ENCODE data around the gene AKAIN1.

The AKAIN1 gene

DNA sequence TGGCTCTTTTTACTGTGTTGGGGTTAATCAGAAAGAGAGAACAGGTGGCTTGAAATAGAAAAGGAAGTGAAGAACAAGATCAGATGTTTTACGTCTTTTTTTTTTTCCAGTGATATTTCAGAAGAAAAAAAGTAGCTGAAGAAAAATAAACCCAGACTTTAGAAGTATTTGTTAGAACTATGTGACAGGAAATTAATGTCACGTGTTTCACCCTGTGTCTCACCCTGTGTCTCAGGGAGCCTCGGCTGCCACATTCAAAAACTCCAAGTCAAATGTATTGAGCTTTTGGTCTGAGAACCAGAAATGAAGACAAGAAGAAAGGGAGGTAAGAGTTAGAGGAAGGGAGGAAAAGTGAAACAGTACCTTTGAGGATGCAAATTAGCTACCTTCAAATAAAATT, 38.0 kb downstream of the AKAIN1 start:
- peak in 1 of 2 experiments; percentile 7 for DNase-seq

DNA sequence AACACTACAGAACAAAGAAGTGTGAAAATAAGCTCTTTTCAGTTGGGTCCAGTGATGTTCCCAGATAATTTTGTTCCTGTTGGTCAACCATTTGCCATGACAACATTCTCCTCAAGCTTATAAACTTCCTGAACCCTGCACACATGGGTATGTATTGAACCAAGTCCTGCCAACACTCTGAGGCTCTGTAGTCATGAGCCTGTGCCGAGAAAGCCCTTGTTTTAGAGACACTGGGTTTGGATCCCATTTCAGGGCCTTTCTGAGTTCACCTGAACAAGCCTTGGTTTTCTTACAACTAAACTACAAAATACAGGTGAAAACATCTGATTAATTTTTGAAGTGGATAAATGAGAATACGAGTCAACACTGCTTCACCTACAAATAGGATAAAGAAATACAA, 38.5 kb downstream of the AKAIN1 start:
- DNase-seq, result no peak

DNA sequence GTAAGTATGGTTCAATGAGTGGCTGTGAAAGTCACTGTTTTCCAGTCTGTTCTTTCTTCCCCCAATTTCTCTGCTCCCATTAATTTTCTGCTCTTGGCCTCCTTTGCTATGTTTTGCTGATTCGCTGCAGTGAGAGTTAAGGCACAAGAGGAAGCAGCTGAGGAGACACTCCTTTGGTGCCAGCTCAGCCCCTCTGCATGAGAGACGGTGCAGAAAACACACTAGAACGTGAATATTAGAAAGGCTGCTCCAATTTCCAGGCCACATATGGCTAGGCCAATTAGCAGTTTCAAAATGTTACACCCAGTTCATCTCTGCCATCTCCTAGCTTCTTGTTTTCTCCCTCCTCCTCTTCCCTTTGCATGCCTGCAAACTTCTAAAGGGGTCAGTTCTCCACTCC, 38.9 kb downstream of the AKAIN1 start:
- no peak for DNase-seq

DNA sequence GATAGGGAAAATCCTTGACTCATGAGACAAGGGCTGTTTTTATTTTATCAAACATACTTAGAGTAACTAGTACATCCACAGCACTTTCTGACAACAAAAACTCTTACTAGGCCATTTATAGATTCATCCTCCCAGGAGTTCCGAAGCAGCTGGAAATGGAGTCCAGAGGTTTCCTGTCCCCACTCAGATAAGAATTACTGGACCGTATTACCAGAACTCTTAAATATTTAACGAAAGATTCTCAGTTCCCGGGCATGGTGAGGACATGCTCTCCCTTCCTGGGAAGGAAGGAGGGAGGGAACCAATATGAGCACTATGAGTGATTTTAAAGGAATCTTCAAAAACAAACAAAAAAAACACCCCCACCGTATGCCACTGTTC, 41.2 kb downstream of the AKAIN1 start:
- DNase-seq, result no peak

DNA sequence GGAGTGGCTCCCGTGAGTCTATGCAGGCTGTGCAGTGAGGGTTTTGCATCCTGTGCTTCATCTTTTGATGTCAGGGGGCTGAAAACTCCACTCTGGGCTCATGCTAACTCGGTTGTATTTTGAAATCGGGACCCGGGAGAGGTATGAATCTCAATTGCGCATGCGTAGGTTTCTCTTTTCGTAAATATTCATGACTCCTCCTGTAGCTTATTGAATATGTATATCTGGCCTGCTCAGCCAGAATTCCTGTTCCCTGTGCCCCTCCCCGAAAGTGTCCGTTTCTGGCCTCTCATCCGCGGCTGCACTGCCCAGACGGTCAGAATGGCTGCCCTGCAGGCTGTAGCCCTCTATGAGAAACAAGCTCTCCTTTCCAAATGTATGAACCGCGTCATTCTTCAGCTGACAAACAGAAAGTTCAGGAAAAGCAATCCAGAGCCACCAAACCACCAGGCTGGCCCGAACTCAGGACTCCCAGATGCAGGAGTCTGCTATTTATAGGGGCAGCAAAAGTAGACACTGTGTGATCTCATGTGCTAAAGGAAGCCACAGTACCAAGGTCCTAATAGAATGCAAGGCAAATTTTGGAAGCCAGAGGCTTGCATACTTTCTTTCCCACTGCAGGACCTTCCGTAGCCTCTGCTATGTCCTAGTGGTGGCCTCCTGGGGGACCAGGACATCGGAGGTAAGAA, 41.7 kb downstream of the AKAIN1 start:
- no peak for DNase-seq

DNA sequence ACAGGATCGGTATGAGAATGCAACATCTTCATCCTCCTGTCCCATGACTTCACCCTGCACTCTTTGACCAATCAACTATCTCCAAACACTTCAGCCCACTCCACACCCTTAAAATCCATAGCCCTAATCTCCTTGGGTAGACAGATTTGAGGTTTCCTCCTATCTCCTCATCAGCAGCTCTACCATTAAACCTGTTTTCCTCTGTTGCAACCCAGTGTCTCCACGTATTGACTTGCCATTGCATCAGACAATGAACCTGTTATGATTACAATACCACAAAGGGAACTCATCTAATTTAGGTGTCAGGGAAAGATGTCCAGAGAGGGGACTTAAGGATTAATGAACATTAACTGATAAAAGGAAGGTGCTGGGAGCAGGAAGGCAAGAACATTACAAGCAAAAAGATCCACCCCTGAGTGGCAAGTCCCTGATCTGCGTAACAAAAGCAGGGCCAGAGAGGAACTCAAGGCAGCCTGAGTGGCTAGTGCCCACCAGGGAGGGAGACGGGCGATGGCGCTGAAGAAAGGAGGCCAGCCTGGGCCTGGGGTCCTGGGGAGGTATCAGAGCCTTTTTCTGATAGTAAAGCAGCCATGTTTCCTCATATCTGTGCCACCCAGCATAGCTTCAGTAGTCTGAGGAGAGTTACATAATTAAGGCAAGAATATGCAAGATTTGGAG, 44.6 kb downstream of the AKAIN1 start:
- DNase-seq, result no peak

DNA sequence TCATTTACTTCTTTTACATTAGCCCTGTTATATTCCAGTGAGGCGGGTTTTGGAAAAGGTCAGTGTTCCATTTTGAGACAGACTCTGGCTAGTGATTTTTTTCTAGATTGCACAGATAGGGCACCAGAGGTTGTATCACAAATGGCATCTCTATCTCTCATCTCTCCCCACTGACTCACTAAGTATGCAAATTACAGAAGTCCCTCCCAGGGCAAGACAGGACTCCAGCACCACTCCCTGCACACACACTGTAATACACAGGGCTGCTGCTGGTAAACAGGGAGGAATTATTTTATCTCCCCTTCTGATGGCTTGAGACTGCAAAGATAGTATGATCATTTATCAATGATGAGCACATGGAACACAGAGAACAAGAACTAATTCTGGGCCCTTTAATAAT, 46.2 kb downstream of the AKAIN1 start:
- DNase-seq, result no peak

DNA sequence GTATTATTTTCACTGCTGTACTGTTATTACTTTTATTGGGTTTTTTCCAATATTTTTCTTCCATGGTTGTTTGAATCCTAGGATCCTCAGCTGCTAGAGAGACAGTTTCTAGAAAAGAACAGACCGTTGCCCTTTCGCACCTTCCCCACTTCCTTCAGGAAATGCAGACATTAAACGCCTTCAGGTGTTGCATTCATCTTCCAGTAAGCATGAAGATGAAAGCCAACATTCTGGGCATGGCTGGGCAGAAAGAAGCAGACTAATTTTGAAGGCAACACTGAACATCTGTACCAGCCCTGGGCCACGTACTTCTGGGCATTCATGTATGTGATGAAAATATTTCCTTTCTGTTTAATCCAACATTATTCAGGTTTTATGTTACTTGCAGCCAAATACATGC, 51.0 kb downstream of the AKAIN1 start:
- DNase-seq, result no peak

DNA sequence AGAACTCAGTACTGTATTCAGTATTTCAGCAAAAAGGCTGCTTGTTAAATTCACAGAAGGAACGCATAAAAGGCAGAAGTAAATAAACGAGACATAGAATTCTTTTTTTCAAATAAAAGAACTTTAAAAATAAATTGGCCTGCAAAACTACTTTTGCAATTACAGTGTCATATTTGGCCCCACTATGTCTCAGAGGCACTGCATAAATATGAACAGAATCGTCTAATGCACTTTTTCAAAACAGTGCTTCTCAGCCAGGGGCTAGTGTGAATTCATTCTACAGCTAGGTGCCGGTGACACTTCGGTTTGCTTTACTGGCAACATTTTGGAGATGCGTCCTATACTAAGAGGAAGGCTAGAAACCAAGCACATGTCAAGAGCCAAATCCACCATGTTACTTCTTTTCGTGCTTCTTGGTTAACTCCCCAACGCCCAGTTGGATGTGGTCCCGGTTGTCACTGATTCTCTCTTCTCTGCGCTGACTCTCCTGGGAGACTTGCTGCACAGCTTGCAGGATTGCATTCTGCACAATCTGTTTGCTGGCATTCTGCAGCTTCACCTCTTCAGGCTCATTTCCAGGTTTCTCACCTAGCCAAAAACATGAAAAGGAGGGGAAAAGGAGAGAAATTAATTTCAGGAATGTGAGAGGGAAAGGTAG, 51.8 kb downstream of the AKAIN1 start:
- DNase-seq, result no peak

DNA sequence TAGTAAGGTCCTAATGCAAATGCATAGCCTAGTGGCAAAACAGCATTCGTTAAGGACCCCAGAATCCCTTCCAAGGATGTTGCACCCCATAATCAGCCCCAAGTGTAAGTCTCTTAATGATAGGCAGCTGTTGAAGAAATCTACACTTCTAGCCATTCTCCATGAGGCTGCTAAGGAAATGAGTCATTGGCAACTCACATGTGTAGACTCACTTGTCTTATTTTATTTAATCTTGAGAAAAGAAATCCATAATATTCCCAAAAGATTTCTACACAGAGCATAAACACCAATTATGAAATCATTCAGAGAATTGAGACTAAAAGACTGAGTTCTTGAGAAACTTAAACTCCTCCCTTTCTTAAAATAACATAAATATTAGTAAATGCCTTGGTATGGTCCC, 52.4 kb downstream of the AKAIN1 start:
- DNase-seq, result no peak

DNA sequence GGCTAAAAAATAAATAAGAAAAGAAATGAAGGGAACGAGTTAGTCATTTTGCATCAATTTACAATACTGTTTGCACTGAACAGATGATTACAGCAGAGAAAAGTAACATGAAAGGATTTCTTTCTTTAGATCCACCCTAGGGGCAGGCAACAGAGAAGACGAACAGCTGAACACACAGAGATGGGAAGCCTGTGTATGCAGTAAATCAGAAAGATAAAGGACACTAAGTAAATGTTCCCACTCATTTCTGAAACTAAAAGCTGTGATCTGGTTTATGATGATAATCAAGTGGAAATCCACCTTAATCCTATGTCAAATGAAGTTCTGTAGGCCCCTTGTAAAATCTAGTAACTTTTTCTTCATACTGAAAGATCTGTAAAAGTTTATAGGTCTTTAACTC, 54.2 kb downstream of the AKAIN1 start:
- DNase-seq, result no peak

DNA sequence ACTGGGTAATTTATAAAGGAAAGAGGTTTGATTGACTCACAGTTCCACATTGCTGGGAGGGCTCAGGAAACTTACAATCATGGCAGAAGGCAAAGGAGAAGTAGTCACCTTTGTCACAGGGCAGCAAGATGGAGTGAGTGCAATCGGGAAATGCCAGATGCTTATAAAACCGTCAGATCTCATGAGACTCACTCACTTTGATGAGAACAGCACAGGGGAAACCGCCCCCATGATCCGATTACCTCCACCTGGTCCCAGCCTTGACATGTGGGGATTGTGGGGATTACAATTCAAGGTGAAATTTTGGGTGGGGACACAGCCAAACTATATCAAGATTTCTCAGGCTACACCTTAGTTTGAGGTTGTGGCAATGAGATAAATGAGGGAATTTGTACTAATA, 54.9 kb downstream of the AKAIN1 start:
- DNase-seq, result no peak

DNA sequence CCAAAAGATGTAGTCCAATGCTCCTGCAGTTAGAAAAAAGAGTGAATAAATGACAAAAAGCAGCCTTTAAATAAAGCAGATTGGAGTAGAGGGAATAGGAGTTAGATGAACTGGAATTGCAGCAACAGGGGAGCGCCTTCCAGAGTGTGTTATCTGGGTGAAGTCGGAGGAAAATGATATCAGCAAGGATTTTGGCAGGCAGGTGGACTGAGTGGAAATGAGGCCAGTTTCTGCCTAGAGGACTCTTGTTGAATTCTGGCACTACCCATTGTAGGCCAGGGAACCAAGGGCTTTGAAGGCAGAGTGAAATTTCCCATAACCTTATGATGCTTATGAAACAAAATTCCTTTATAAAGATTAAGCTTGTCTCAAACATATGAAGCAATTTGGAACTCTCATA, 59.8 kb downstream of the AKAIN1 start:
- no peak for DNase-seq

DNA sequence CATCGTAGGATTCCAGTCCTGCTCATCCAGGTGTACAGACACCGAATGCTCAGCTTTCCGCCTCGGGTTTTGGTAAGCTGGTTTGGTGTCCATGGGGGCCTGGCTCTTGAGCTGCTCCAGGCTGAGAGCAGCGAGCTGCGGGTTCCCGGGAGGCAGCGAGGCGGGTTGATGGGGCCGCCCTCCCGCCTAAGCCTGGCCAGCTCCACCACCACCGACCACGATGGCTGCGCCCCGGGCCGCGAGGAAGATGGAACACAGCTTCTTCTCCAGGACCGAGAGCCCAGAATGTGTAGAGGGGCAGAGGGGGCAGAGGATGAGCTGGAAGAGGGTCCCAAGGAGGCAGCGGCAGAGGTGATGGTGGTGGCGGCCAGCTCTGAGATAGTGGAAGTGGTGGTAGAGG, 64.1 kb downstream of the AKAIN1 start:
- DNase-seq, result no peak

DNA sequence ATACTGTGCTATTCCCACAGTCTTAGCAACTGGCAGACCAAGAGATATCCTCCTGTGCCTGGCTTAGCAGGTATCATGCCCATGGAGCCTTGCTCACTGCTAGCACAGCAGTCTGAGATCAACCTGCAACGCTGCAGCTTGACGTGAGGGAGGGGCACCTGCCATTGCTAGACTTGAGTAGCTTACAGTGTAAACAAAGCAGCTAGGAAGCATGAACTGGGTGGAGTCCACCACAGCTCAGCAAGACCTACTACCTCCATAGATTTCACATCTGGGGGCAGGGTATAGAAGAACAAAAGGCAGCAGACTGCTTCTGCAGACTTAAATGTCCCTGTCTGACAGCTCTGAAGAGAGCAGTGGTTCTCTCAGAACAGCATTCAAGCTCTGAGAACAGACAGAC, 74.8 kb downstream of the AKAIN1 start:
- DNase-seq, result no peak

DNA sequence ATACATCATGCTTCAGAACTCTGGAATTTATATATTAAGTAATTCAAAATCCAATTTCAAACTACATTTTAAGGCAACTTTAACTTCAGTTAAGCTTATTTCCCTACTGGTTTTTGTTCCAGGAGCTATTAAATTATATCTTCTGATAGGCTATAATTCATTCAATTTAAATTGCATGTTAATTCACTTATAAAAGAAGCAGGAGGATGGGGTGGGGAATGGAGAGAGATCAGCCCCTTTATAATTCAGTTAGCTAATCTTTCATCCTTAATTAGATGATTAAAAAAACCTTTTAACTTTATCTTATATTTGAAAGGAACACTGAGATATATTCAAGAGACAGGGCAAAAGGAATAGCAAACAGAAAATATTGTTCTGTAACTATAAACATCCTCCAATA, 86.8 kb downstream of the AKAIN1 start:
- no peak for DNase-seq

DNA sequence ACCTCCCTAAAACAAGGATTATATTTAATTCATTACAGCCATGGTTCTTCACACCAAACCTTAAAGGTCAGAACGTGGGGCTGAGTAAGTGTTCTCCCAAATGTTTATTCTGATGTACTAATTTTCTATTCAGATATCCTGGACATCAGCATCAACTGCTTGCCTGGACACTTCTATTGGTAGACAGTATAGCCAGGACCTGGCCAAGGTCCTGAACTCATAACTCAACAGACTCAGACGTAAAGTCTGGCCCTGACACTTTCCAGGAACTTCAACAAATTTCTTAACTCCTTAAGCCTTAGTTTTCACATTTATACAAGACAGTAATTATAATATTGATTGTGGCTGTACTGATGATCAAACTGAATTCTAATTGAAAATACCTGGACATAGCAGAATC, 89.1 kb downstream of the AKAIN1 start:
- no peak for DNase-seq

DNA sequence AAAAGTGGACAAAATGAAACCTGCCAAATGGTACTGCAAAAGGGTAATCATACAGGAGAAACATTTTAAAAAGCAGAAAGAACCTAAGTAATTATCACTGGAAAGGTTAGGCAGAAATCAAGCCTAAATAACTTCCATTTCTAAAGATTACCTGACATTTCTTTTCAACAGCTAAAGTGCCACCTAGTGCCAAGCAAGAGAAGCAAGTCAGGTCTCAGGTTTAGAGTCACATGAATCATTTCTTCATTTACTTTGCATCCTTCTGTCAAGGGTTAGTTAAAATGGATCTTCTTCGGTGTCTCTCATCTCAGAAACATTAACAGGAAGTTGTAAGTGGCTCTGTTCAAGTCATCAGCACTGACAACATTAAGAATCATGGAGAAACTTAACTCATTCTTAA, 90.3 kb downstream of the AKAIN1 start:
- DNase-seq, result no peak

DNA sequence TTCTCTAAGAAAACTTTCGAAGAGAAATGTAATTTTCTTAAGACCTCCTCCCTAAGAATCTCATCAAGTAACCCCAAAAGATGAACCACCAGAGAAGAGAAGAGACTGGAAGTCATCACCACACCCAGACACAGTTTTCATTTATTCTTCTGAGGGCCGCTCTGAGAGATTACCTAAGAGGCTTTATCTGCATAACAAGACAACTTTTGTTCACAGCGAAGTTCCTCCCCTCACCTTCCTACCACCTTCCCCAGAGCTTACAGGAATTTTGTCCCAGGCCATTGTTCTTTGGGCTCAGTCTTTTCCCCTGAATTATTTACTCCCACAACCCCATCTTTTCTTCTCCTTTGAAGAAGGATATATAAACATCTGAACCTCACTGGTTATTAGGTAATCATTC, 92.8 kb downstream of the AKAIN1 start:
- DNase-seq, result no peak

DNA sequence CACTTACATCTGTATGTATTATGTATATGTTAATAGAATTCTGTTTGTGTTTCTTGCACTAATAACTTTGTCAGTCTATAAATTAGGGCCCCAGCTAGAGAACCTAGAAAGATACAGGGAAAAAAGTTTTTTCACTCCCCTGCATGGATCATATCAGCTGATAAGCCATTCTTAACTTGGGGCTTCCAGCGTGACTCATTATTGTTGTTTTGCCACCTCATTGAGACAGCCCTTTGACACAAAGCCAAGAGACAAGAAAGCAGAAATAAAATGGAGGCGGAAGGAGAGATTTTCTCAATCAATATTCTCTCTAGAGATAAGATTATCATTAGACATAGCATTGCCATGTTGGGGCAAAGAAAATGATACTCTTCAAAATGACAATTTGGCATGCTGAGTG, 93.4 kb downstream of the AKAIN1 start:
- no peak for DNase-seq

DNA sequence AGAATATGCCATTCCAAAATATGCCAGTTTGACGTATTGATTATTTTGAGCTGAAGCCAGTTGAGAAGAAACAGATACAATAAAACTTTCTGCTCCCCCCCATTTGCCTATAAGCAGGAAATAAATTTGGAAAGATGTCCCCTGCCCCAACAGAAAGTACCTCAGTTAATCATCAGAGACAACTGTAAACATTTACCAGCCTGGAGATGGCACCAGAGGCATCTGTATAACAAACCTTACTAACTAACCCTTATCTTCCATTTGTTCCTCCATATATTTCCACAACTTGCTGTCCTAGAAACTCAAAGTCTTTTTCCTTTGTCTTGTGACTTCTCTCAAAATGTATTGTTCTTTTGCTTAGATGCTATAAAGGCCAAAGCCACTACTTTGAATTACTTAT, 93.8 kb downstream of the AKAIN1 start:
- no peak for DNase-seq

DNA sequence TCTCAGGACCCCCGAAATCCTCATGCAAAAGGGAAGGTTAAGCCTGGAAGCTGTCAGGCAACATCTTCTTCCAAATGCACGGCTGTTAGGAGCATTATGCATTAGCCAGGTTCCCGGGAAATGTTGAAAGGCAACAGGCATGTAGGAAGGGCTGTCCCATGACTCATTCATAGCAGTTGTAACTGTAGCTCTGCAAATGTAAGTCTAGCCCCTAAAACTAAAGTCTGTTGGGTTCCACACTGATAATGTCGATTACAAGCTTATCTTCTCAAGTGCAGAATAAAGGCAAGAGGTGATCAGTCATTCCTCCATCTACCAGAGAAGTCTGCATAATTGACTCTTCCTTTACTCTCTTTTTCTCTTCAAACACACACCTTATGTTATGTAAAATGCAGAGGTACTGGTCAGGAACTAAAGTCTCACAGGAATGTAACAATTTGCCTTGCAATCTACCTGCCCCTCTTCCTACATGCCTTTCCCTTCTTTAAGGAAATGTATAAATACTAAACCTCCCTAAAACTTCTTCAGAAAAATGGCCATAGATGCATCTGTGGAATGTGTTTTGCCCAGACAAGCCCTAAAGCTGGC, 99.8 kb downstream of the AKAIN1 start:
- no peak for DNase-seq

DNA sequence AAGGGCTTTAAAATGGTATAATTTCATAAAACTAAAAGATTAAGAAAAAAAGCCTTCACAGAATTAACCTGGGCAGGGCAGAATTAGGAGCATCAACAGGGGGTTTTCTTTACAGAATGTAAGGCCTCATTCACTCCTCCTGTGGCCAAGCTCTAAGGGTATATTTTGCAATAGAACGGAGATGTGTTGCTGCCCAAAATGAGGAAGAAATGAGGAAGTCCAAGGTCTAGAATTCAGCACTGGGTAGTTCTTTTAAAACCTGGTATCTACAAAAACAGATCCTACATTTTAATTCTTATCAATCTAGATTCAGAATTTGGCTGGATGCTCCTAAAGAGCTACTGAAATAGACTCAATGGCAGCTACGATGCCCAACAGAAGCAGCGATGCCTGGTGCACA, 101.8 kb downstream of the AKAIN1 start:
- no peak for DNase-seq

DNA sequence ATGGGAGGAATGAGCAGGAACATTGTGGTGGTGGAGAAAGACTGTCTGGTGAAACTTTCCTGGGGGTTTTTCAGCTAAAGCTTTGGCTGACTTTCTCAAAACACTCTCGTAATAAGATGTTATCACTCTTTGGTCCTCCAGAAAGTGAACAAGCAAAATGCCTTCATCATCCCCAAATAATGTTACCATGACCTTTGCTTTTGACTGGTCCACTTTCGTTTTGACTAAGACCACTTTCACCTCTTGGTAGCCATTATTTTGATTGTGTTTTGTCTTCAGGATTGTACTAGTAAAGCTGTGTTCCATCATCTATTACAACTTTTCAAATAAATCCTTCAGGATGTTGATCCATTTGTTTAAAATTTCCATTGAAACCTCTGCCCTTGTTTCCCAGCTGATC, 103.2 kb downstream of the AKAIN1 start:
- no peak for DNase-seq
